ENCODE data around the gene WDFY4. TPM values are rescaled to one million over a fixed set of nuclear protein-coding genes. Genes with fewer than 3 reads are reported as not detected.

Gene WDFY4
- total RNA-seq, 2 experiments from 2014 or later = 0.90 to 1.1 TPM

DNA sequence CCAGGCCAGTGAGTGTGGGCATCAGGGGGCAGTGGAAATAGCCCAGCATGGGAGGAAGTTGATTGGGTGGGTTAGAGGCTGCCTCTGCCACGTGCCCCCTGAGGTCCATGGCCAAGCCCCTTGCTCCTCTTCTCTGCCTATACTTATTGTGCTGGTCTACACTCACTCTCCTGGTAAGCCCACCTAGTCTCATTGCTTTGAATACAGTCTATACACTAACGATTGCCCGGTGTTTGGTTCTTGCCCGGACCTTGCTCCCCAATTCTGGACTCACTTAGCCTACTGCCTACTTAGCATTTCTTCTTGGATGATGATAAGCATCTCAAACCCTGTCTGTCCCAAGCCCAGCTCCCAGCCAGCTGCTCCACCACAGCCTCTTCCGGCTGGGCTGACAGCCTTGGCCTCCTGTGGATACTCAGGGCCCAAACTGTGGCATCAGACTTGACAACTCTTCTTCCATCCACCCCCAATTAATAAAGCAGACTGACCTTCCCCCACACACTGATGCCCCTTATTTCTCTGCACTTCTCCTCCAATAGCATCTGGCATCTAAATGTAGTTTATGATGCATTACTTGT, 244.8 kb downstream of the WDFY4 start:
- Mint-ChIP-seq H3K4me1 (ENCODE audit: low read depth) (no peaks in the 10 kb centered on the region), H3K36me3 (ENCODE audit: low read depth) (no peaks in the 10 kb centered on the region), H3K27ac (no peak overlapping the region), H3K4me3 (no peak overlapping the region), H3K27me3 (peaks cover 3% of the 10 kb centered on the region), H3K9me3 (no peaks in the 10 kb centered on the region)
- DNase-seq (no peak), ATAC-seq (no peak)
- intact Hi-C loops (cut with micrococcal nuclease) = no loop called here
- CTCF ChIA-PET = no interaction called here
- TF ChIP-seq, protein P1, sequence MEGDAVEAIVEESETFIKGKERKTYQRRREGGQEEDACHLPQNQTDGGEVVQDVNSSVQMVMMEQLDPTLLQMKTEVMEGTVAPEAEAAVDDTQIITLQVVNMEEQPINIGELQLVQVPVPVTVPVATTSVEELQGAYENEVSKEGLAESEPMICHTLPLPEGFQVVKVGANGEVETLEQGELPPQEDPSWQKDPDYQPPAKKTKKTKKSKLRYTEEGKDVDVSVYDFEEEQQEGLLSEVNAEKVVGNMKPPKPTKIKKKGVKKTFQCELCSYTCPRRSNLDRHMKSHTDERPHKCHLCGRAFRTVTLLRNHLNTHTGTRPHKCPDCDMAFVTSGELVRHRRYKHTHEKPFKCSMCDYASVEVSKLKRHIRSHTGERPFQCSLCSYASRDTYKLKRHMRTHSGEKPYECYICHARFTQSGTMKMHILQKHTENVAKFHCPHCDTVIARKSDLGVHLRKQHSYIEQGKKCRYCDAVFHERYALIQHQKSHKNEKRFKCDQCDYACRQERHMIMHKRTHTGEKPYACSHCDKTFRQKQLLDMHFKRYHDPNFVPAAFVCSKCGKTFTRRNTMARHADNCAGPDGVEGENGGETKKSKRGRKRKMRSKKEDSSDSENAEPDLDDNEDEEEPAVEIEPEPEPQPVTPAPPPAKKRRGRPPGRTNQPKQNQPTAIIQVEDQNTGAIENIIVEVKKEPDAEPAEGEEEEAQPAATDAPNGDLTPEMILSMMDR (IDR thresholded peaks at IDR 0.05) = no peak
- POLR2A ChIA-PET = no interaction called here

DNA sequence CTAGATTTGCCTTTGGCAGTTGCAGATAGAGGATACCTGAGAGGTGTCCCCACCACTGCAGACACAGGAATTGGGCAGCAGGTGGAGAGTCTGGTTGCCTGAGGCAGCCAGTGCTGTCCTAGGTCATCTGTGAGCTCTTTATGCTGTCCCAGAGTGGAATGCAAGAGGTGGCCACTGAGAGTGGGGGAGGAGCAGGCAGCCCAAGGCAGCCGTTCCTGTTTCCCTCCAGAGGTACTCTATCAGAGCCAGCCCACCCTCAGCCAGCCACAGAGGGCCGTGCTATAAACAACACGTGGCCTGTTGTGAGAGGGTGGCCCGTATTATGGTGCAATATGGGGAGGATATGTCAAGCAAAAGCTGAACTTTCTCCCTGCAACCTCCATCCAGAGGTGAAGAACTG, 246.5 kb downstream of the WDFY4 start:
- no peak for DNase-seq
- TF ChIP-seq, protein P1 (IDR thresholded peaks at IDR 0.05) = no peak
- POLR2A ChIA-PET = no interaction called here
- Mint-ChIP-seq H3K27me3 (peaks cover 3% of the 10 kb centered on the region), H3K36me3 (ENCODE audit: low read depth) (no peaks in the 10 kb centered on the region), H3K27ac (no peak overlapping the region), H3K9me3 (no peaks in the 10 kb centered on the region), H3K4me3 (no peak overlapping the region), H3K4me1 (ENCODE audit: low read depth) (no peaks in the 10 kb centered on the region)
- CTCF ChIA-PET = no interaction called here
- intact Hi-C loops (cut with micrococcal nuclease) = no loop called here
- no peak for ATAC-seq

DNA sequence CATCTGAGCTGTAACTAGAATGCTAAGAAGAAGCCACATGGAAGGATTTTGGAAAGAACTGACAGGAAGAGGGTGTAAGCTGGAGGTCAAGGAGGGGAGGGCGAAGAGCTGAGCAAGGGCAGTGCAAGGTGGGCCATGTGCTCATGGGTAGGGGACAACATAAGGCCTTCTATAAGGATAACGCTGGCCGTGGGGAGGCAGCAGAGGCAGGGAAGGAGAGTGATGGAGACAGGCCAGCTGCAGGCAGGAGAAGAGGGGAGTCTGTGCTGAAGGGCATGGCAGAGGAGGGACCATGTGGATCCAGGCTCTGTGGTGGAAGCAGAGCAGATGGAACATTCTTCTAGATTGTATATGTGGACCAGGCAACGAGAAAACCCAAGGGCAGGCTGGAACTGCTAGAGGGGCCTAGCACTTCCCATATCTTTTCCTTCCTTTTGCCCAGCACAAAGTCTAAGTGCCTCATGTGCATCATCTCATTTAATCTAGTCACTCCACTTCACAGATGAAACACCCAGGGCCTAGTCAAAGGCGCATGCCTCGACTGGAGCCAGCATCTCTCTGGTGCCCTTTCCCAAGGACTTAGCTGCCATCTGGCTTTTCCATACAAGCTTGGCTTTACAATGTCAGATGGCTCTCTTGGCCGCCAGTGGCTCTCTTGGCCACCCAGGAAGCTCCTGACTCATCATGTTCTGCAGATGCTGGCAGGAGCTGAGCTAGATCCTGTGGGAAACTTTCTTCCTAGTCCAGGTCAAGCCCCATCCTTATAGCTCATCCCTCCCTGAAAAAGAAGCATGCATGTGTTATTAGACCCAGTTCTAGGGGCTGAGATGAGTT, 248.4 kb downstream of the WDFY4 start:
- Mint-ChIP-seq H3K4me1 (ENCODE audit: low read depth) (no peaks in the 10 kb centered on the region), H3K36me3 (ENCODE audit: low read depth) (no peaks in the 10 kb centered on the region), H3K27ac (no peak overlapping the region), H3K27me3 (peaks cover 3% of the 10 kb centered on the region), H3K4me3 (no peak overlapping the region), H3K9me3 (no peaks in the 10 kb centered on the region)
- ChIA-PET CTCF (interaction anchor here (0.6 to 1.0 kb wide), 2 partner anchors 277 to 353 kb away, joined by 4 read pairs; no protein-coding TSS in a partner anchor), POLR2A (no interaction called here)
- TF ChIP-seq, protein P1 (IDR thresholded peaks at IDR 0.05) = no peak
- ATAC-seq (no peak), DNase-seq (no peak)
- intact Hi-C loops (cut with micrococcal nuclease) = no loop called here

DNA sequence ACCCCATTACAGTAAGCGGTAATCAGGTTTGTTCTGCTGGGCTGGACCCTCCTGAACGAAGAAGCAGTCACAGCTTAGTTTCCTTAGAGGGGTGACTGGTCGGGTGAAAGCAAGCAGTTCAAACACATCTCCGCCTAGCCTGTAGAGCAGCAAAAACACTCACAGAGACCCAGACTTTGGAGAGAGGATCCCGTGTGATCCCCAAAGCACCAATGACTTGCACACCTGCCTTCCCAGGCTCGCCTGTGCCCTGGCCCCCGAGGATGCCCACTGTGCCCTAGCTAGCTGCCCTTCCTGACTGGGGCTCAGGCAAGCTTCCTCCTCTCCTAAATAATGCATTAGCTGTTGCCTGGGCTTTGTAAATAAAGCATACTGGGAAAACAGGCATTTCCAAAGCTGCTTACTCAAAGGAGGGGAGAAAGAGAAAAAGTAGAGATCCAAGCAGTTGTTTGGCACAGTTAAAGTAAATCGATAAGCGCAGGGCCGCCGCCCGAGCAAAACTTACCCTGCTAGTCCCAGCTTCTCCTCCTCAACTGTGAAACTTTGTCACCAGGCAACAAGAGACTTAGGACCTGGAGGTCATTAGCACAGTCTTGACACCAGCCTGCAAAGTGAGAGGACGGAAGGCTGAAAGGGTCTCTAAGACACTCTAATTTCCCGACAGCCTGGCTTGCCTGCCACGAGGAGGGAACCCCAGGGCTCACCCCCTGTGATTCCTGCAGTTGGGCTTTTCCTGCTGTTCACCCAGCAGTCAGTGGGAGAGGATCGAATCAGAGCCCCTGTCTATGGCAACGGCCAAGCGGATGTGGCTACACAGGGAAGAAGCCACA, 250.2 kb downstream of the WDFY4 start:
- Mint-ChIP-seq H3K4me3 (no peak overlapping the region), H3K9me3 (no peaks in the 10 kb centered on the region), H3K27ac (no peak overlapping the region), H3K27me3 (no peaks in the 10 kb centered on the region), H3K36me3 (ENCODE audit: low read depth) (no peaks in the 10 kb centered on the region), H3K4me1 (ENCODE audit: low read depth) (no peaks in the 10 kb centered on the region)
- CTCF ChIA-PET = no interaction called here
- intact Hi-C loops (cut with micrococcal nuclease) = no loop called here
- ATAC-seq (no peak), DNase-seq (no peak)
- TF ChIP-seq, protein P1 (IDR thresholded peaks at IDR 0.05) = no peak
- POLR2A ChIA-PET = no interaction called here

DNA sequence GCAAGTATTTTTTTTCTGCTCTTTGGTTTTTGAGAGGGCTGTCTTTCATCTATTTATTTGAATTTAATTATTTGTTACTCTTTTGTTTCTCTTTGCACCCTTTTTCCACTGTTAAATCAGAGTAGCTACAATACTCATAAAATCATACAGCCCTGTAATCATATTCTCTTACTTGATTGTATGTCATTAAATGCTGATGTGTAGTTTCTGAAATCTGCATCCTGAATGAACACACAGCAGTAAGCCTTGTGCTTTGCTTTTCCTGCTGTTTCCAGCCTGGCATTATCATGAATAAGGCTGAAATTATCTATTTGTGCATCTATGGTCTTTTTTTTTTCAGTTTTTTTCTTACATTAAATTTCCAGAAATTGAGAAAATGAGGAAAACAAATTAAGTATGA, 250.9 kb downstream of the WDFY4 start:
- ATAC-seq (no peak), DNase-seq (no peak)
- no peak overlapping the region for H3K27ac Mint-ChIP-seq
- POLR2A ChIA-PET = no interaction called here
- H3K9me3 Mint-ChIP-seq = no peaks in the 10 kb centered on the region
- TF ChIP-seq, protein P1 (IDR thresholded peaks at IDR 0.05) = no peak
- no peak overlapping the region for H3K4me3 Mint-ChIP-seq
- H3K36me3 Mint-ChIP-seq (ENCODE audit: low read depth) = no peaks in the 10 kb centered on the region
- intact Hi-C loops (cut with micrococcal nuclease) = no loop called here
- H3K4me1 Mint-ChIP-seq (ENCODE audit: low read depth) = no peaks in the 10 kb centered on the region
- H3K27me3 Mint-ChIP-seq = no peaks in the 10 kb centered on the region
- CTCF ChIA-PET = no interaction called here

Measured in activated CD8-positive, alpha-beta T cell treated with anti-CD3 and anti-CD28 coated beads for 36 hours (primary cell).